ENCODE results near the gene LARP6.

The LARP6 gene

DNA sequence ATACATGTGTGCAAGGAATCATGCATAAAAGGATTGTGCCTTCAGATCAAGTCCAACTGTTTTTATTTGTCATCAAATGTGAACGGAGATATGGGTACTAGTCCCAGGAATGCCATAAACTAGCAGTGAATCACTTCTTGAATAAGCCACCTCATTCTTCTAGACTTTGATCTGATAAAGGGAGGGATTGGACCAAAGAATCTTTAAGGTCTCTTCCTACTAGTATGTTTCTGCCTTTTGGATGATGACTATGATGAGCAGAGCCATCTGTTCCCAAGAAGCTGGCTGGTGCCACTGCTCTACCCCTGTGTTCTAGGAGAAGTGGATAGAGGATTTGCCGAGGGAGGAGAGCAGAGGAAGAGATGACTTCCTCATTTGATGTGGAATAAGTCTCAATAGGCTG is 61.8 kb downstream of the LARP6 start:
- no peak for DNase-seq

DNA sequence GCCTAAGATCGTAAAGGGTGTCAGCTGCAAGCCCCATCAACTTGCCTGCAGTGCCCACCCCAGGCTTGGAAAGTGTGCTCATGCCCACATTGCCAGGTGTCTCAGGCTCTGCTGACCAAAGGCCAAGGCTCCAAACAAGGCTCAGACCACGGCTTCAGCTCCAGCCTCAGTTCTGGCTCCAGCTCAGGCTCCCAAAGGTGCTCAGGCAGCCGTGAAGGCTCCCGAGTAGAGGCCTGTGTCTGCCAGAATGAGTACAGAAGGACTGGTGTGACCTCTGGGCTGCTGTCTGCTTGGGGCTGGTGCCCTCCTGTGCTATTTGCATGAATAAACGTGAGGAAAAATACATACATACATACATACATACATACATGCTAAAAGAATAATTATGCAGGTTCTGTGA is 62.7 kb downstream of the LARP6 start:
- no peak for DNase-seq

DNA sequence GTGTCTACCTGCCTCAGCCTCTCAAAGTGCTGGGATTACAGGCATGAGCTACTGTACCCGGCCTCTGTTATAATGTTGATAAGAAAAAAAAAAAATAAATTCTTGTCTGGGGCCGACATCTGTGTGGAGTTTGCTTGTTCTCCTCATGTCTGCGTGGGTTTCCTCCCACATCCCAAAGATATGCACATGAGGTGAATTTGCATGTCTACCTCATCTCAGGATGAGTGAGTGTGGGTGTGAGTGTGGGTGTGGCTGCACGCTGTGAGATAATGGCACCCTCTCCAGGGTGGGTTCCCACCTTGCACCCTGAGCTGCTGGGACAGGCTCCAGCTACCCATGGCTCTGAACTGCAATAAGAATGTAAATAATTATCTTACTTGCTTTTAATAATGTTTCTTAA is 64.7 kb downstream of the LARP6 start:
- DNase-seq = no peak

DNA sequence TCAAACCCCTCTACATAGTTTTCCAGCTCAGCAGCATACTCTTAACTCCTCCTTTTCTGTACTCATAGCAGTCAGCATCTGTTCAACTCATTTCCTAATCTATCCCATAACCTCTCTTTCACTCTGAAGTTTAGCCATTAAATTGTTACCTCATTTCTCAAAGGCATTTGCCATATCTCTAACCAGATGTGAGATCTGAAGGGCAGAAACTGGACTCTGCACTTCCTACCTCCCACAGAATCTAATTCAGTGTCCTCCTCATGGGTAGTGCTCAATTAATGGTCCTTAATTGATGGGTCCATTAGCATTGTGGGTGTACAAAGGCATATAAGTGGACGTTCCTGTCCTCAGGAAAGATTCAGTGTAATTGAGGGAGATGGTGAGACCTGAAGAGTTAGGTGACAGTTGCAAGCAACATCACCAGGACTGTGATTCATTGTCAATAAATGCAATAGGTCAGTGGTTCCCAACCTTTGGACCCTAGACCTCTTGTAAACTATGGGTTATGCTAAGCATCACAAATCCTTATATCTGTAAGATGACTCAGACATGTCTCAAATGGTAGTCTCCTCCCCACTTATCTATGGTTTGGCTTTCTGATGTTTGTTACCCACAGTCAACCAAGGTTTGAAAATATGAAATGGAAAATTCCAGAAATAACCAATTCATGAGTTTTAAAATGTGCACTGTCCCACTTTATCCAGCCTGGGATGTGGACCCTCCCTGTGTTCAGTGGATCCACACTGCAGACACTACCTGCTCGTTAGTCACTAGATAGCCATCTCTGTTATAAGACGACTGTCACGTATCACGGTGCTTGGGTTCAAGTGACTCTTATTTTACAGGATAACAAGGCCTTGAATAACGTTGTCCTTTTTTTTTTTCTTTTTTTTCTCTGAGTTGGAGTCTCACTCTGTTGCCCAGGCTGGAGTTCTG is 65.6 kb downstream of the LARP6 start:
- no peak for DNase-seq

DNA sequence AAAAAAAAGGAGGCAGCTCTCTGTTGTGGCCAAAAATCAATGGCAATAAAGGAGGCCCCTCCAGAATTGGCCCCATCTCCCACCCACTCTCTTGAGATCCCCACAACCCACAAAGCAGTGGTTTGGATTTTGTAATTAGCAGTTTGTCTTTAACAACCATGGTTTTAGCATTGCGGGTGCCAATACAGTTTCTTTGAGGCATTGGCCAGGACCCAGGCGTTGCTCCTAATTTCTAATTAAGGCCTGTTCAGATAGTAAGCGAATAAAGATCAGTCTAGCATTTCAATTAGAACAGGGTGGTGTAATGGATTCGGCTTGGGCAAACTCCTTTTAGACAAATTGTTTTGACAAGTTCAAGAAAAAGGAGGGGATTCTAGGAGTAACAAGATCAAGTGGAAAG is 67.0 kb downstream of the LARP6 start:
- DNase-seq = no peak

DNA sequence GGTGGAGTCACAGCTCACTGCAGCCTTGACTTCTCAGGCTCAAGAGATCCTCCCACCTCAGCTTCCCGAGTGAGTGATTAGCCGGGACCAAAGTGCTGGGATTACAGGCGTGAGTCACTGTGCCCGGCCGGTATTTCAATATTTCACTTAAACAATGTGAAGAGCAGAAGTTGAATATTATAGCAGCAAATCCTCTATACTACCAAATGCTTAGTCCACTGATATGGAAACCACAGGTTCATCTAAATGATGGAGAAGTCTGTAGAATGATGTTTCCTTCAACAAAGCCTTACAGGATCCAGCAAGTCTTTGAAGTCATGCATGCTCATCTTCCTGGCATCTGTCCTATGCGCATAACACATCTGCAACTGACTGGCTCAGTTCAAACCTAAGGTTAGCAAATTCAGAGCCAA is 70.3 kb downstream of the LARP6 start:
- no peak for DNase-seq

DNA sequence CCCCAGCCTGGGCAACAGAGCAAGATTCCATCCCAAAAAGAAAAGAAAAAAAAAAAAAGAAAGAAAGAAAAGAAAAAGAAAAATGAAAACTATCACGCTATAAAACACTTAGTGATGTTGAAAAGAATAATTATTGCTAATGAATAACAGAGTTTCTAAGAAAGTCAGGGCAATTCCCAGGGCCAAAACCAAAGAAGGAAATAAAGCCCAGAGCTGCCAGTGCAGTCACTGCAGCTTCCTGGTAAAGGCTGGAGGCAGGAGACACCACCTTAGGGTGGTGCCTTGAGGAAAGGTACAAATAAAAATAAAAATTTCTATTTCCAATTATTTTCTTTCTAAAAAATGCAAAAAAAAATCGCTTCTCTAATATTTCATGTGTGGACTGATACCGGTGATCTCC is 70.9 kb downstream of the LARP6 start:
- DNase-seq = no peak

DNA sequence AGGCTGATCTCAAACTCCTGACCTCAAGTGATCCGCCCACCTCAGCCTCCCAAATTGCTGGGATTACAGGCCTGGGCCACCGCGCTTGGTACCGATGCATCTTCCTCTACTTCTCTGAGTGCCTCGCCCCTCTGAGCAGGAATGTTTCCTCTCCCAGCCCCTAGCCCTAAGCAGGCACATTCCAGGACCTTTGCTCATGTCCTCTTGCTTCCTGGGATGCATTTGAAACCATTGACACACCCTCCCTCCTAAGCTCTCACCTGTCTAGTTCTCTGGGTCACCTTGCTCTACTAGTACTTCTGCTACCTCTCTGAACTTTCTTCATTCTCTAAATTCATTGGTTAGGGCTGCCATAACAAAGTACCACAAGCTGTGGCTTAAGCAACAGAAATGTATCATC is 72.7 kb downstream of the LARP6 start:
- no peak for DNase-seq

All from activated effector memory CD4-positive, alpha-beta T cell treated with Interleukin-2 at 50 U/mL for 16 hours (primary cell).